Progenitor cell of endocrine pancreas (in vitro differentiated cells): ENCODE results near the gene NECTIN1. TPM values are rescaled to one million over a fixed set of nuclear protein-coding genes. Genes with fewer than 3 reads are reported as not detected.

Experiments
- DNase-seq: peaks from one replicate; pipeline ENCODE4 v3.0.0; 2021; ENCODE audit warnings: low spot score; ENCODE audit not compliant: unreplicated experiment
- H3K27ac Mint-ChIP-seq: 2 replicates; pipeline ENCODE4 v1.8.0; 2021; ENCODE audit warnings: mild to moderate bottlenecking, moderate library complexity, mixed read lengths
- H3K27me3 Mint-ChIP-seq: 2 replicates; pipeline ENCODE4 v1.8.0; 2021; ENCODE audit warnings: mixed read lengths
- H3K36me3 Mint-ChIP-seq: 2 replicates; pipeline ENCODE4 v1.8.0; 2022; ENCODE audit warnings: mixed read lengths; ENCODE audit not compliant: insufficient read depth
- H3K4me1 Mint-ChIP-seq: 2 replicates; pipeline ENCODE4 v1.8.0; 2021; ENCODE audit warnings: low read depth, mixed read lengths
- H3K4me3 Mint-ChIP-seq: 2 replicates; pipeline ENCODE4 v1.8.0; 2021; ENCODE audit warnings: low read depth, mild to moderate bottlenecking, moderate library complexity, mixed read lengths
- H3K9me3 Mint-ChIP-seq: 2 replicates; pipeline ENCODE4 v1.8.0; 2021; ENCODE audit warnings: low read depth, mixed read lengths
- CTCF ChIP-seq: fragments of 200-600 bp; sonication (generic); IDR thresholded peaks from one replicate; pipeline ENCODE4 v1.5.0; 2021; ENCODE audit warnings: antibody characterized with exemption, mild to moderate bottlenecking; ENCODE audit not compliant: unreplicated experiment
- total RNA-seq: library from RNA; stranded (reverse); gene quantifications from 2 replicates; pipeline ENCODE4 v1.2.1, GENCODE V29; 2021

NECTIN1 gene
- total RNA-seq, 1 donor from 2014 or later: 42.1 TPM

GRCh38 chr11:119704849-119705248, 24.2 kb downstream of the NECTIN1 start:
- DNase-seq: no peak
- H3K36me3 Mint-ChIP-seq: peaks cover 2% of the 10 kb centered on the region
- H3K4me3 Mint-ChIP-seq: no peak overlapping the region
- H3K27ac Mint-ChIP-seq: peak overlapping the region; percentile 14
- no peak for TF ChIP-seq CTCF
- no peaks in the 10 kb centered on the region for H3K9me3 Mint-ChIP-seq
- H3K4me1 Mint-ChIP-seq: peaks cover 45% of the 10 kb centered on the region
- no peaks in the 10 kb centered on the region for H3K27me3 Mint-ChIP-seq

GRCh38 chr11:119701591-119702549, 27.1 kb downstream of the NECTIN1 start:
- TF ChIP-seq CTCF: no peak
- H3K4me1 Mint-ChIP-seq: peaks cover 27% of the 10 kb centered on the region
- DNase-seq: no peak
- peaks cover 2% of the 10 kb centered on the region for H3K36me3 Mint-ChIP-seq
- no peaks in the 10 kb centered on the region for H3K9me3 Mint-ChIP-seq
- no peaks in the 10 kb centered on the region for H3K27me3 Mint-ChIP-seq
- H3K27ac Mint-ChIP-seq: peak overlapping the region; percentile 29
- no peak overlapping the region for H3K4me3 Mint-ChIP-seq

GRCh38 chr11:119700536-119701346, 28.3 kb downstream of the NECTIN1 start:
- Mint-ChIP-seq H3K4me3 (no peak overlapping the region), H3K4me1 (peaks cover 27% of the 10 kb centered on the region), H3K27me3 (no peaks in the 10 kb centered on the region), H3K36me3 (peaks cover 2% of the 10 kb centered on the region), H3K27ac (no peak overlapping the region), H3K9me3 (no peaks in the 10 kb centered on the region)
- no peak for DNase-seq
- no peak for TF ChIP-seq CTCF

GRCh38 chr11:119700030-119700429, 29.0 kb downstream of the NECTIN1 start:
- peaks cover 21% of the 10 kb centered on the region for H3K4me1 Mint-ChIP-seq
- H3K27ac Mint-ChIP-seq: no peak overlapping the region
- DNase-seq: no peak

More at GRCh38 chr11:119700030-119700429, 29.0 kb downstream of the NECTIN1 start:
- Mint-ChIP-seq H3K4me3 (no peak overlapping the region), H3K36me3 (no peaks in the 10 kb centered on the region), H3K9me3 (no peaks in the 10 kb centered on the region), H3K27me3 (no peaks in the 10 kb centered on the region)
- no peak for TF ChIP-seq CTCF
